Retinal pigment epithelial cell (primary cell): ENCODE data around the gene ZNRF1.

Source experiments
- DNase-seq: peaks from one replicate; pipeline ENCODE4 v3.0.0-alpha.2; 2010; ENCODE audit warnings: low read depth
- H3K4me3 ChIP-seq: 2 replicates; pipeline ENCODE4 v1.5.1; 2011; ENCODE audit warnings: mild to moderate bottlenecking, low read length, control low read depth, moderate library complexity
- CTCF ChIP-seq: conservative IDR thresholded peaks from 2 replicates; pipeline ENCODE4 v1.5.1; 2011; ENCODE audit warnings: low read depth, low read length, control low read depth, inconsistent platforms

ZNRF1 gene

DNA sequence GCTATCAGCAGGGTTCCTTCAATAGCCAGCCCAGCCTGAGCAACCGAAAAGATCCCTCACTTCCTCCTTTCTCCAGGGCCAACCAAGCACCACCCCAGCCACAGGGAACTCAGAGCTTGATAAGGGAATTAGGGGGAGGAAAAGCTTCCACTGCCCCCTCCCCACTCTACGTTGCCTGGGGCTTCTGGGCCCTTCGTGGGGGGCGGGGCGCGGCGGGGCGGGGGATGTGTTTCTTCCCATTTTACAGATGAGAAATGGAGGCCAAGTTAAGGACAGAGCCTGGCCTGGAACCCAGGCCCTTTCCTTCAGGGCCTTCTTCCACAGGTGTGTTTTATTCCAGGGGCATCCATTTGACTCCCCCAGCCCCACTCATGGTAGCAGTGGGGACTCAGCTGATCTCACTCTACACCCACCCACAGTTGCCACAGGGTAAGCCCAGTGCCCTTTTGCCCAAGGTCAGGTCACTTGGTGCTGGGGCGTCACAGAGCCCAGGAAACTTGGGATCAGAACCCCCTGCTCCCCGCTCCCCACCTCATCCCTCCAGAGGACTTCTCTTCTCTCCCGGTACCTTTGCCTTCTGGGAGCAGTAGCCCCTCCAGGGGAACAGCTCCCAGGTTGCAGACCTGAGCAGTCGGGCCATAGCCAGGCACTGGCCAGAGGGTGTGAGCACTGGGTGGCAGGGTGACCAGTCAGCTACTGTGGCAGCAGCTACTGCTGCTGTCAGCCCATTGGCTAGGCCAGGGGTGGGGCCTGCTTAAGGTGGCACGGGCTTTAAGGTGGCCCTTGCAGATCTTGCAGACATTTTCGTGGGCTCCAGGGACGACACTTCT, 117.5 kb downstream of the ZNRF1 start, which contains the start of gene LDHD:
TSS of gene LDHD (minus strand) at position 700 of the 830 bp plus-strand sequence. CDS start at position 640, 60 bp downstream.
- TF ChIP-seq CTCF = no peak
- peak within 1 kb of the TSS; percentile 23 for H3K4me3 ChIP-seq
- DNase-seq = no peak

DNA sequence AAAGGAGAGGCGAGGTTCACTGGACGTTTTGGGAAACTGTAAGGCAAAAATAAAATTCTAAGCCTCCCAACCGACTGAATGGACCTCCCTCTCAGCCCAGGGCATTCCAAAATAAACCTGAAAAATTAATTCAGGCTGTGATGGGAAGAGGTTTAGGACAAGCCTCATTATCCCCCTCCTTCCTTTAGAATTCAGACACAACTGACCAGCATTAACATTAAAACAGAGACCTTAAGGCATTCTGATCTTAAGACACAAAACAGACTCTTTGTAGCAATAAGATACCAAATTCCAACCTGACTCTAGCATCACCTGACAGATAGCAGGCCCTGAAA, 118.1 kb downstream of the ZNRF1 start:
- no peak for TF ChIP-seq CTCF
- no peak overlapping the region for H3K4me3 ChIP-seq
- DNase-seq = no peak

GRCh38 chr16:75118943-75119539, 120.2 kb downstream of the ZNRF1 start:
- H3K4me3 ChIP-seq = no peak overlapping the region
- DNase-seq = no peak
- TF ChIP-seq CTCF = no peak

DNA sequence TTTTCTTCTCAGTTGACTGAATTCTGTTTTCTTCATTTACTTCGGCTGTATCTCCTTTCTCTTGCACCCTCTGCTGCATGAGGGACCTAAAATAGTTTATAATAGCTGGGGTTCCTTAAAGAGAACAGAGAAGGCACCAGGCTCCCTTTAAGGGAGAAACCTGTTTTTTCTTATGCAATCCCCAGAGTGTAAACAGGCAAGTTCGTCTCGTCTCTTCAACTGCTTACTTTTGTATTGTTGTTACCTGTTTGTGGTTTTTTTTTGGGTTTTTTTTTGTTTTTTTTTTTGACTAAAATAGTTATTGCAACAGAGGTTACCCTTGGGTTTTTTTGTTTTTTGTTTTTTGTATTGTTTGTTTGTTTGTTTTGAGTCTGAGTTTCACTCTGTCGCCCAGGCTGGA, 121.4 kb downstream of the ZNRF1 start:
- no peak for TF ChIP-seq CTCF
- no peak for DNase-seq
- H3K4me3 ChIP-seq = no peak overlapping the region

DNA sequence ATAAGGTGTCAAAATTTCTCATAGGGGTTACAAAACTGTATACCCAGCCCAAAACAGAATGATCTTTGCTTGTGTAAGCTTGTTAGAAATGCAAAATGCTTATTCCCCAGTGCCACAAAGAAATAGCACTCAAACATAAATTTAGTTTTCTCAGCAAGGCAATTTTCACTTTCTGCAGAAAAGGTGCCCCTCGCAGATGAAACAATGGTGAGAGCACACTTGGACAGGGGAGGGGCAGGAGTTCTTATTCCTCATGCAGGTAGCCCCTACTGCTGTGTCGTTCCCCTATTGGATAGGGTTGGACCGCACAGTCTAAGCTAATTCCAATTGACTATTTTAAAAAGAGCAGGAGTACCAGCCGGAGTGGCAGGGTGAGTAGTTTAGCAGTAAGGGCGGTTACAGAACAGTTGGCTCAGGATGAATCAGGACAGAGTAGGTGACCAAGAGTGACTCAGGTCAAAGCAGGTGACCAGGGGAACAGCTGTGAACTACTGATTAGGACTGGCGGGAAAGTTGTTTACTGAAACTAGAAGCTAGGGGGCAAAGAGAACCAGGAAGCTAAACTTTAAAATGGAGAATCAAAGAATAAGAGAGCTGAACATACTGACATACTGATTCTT, 123.2 kb downstream of the ZNRF1 start:
- no peak for TF ChIP-seq CTCF
- H3K4me3 ChIP-seq = no peak overlapping the region
- no peak for DNase-seq

DNA sequence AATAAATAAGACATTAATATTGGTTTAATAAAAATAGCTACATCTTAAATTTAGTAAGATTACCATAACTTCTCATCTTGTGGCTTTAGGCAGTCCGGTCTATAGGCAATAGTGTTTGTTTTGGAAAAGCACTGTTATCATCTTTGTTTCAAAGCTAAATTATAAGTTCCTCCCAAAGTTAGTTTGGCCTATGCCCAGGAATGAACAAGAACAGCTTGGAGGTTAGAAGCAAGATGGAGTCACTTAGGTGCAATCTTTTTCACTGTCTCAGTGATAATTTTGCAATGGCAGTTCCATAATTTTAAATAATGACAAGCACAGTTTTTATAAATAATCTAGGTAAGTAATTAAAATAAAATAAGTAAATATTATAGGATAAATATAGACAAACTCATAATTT, 123.8 kb downstream of the ZNRF1 start:
- no peak for TF ChIP-seq CTCF
- H3K4me3 ChIP-seq = no peak overlapping the region
- no peak for DNase-seq
